ENCODE data around the gene CCDC197.

DNA sequence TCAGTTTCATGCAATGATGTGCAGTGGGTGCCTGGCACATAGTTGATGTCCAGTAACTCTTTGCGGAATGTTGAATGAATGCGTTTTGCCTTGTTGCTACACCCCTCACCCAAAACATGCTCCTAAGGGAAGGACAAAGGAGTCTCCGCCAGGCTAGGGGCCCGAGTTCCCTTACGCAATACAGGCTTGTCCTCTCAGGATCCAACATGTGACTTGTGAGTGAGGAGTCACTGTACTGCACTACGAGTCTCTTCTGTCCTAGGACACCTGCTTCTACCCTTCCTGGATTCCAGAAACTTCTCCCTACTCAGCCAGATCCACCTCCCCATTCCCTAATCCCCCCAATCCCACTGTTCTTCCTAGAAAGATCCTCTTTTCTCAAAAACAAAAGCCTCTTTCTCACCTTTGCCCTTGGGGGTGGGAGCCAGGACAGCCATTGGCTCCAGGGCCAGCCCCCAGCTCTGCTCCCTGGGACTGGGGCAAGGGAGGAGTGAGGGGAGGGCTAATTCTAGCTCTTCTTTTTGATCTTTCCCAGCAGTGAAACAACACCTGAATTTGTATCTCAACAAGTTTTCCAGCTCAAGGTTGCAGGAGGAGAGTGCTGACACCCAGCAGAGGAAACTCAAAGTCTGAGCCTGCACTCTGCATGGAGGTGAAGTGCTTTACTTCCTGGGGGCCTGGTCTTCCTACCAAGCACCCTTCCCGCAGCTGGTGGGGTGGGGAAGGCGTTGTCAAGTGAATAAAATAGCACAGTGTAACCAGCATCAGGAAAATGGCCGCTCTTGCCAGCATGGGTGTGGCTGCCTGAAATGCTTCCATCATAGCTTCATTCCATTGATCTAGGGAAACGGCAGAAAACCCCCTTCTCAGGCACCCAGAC, 25.7 kb downstream of the CCDC197 start:
- TF ChIP-seq CTCF (IDR thresholded peaks at IDR 0.05): no peak
- no peak for TF ChIP-seq POLR2AphosphoS5 (IDR thresholded peaks at IDR 0.05)
- TF ChIP-seq POLR2A (IDR thresholded peaks at IDR 0.05): no peak

All from breast epithelium (tissue), 3 donors.